ENCODE results near the gene SDCCAG8. TPM values are rescaled to one million over a fixed set of nuclear protein-coding genes. Genes with fewer than 3 reads are reported as not detected.

Gene SDCCAG8
- polyA plus RNA-seq, 3 donors: 33.2 to 34.4 (median 33.4) TPM

DNA sequence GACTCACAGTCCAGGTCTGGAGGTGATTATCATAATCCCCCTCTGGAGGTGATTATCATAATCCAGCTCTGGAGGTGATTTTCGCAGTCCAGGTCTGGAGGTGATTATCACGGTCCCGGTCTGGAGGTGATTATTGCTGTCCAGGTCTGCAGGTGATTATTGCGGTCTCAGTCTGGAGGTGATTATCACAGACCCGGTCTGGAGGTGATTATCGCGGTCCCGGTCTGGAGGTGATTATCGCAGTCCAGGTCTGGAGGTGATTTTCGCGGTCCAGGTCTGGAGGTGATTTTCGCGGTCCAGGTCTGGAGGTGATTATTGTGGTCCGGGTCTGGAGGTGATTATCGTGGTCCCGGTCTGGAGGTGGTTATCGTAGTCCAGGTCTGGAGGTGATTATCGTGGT lies 76.6 kb downstream of the SDCCAG8 start:
- Histone ChIP-seq H3K27me3 (ENCODE audit: control insufficient read depth in 2 of 2, insufficient read depth in 2 of 2, low read length in 2 of 2) (no peaks in the 10 kb centered on the region), H4K20me1 (ENCODE audit: insufficient read depth, low read length) (no peaks in the 10 kb centered on the region), H3K9ac (ENCODE audit: insufficient read depth, low read length, poor library complexity, severe bottlenecking) (no peak overlapping the region), H3K4me3 (replicated peaks in 1 of 3; ENCODE audit: low read depth in 2 of 3, low read length in 3 of 3) (no peak overlapping the region), H3K4me1 (ENCODE audit: control insufficient read depth in 1 of 2, insufficient read depth in 2 of 2, low read length in 2 of 2) (no peaks in the 10 kb centered on the region), H3K27ac (ENCODE audit: low read depth in 1 of 2, low read length in 2 of 2) (no peak overlapping the region), H2AFZ (ENCODE audit: insufficient read depth, low read depth, low read length, poor library complexity, severe bottlenecking) (no peak overlapping the region), H3K79me2 (ENCODE audit: insufficient read depth, low read length) (no peaks in the 10 kb centered on the region), H3K9me3 (replicated peaks in 1 of 2; ENCODE audit: control insufficient read depth in 1 of 2, insufficient read depth in 1 of 2, low read length in 2 of 2) (no peaks in the 10 kb centered on the region), H3K4me2 (replicated peaks; ENCODE audit: extremely low read depth, low read length, poor library complexity, severe bottlenecking) (no peak overlapping the region), H3K36me3 (replicated peaks in 1 of 2; ENCODE audit: control insufficient read depth in 1 of 2, insufficient read depth in 2 of 2, low read length in 2 of 2) (peaks cover 30 to 62% of the 10 kb centered on the region in 2 donors)
- DNase-seq: no peak
- Mint-ChIP-seq H3K27ac (no peak overlapping the region), H3K4me1 (peaks cover 8% of the 10 kb centered on the region), H3K4me3 (no peak overlapping the region), H3K27me3 (ENCODE audit: low read depth in 3 of 3) (peaks cover 0 to 4% (median 0%) of the 10 kb centered on the region in 3 donors), H3K9me3 (peaks cover 0 to 5% (median 1%) of the 10 kb centered on the region in 7 donors), H3K36me3 (peaks cover 54 to 60% of the 10 kb centered on the region in 2 donors)
- TF ChIP-seq, protein P1, sequence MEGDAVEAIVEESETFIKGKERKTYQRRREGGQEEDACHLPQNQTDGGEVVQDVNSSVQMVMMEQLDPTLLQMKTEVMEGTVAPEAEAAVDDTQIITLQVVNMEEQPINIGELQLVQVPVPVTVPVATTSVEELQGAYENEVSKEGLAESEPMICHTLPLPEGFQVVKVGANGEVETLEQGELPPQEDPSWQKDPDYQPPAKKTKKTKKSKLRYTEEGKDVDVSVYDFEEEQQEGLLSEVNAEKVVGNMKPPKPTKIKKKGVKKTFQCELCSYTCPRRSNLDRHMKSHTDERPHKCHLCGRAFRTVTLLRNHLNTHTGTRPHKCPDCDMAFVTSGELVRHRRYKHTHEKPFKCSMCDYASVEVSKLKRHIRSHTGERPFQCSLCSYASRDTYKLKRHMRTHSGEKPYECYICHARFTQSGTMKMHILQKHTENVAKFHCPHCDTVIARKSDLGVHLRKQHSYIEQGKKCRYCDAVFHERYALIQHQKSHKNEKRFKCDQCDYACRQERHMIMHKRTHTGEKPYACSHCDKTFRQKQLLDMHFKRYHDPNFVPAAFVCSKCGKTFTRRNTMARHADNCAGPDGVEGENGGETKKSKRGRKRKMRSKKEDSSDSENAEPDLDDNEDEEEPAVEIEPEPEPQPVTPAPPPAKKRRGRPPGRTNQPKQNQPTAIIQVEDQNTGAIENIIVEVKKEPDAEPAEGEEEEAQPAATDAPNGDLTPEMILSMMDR (IDR thresholded peaks at IDR 0.05): no peak
- intact Hi-C loops (cut with micrococcal nuclease): no loop called here
- 94% methylated on average over 13 of the region's 18 CpGs for WGBS (ENCODE audit: insufficient coverage)

DNA sequence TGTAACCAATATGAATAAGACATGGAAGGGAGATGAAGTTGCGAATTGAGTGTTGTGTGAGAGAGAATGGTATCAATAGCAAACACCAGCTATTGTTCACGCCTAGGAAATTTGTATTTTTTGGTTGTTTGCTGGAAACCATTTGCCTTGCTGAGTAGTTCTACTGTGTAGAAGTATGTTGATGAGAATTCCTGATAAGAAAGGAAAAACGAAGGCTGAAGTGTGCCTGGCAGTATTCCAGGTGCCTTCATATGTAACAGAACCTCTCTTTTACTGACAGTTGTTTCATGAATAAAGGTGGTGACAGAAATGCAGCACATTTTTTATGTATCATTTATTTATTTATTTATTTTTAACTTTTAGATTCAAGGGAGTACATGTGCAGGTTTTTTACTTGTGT lies 79.5 kb downstream of the SDCCAG8 start:
- intact Hi-C loops (cut with micrococcal nuclease): no loop called here
- WGBS (ENCODE audit: insufficient coverage): 100% methylated on average over 1 of the region's 3 CpGs
- Histone ChIP-seq H3K36me3 (replicated peaks in 1 of 2; ENCODE audit: control insufficient read depth in 1 of 2, insufficient read depth in 2 of 2, low read length in 2 of 2) (peaks cover 33 to 83% of the 10 kb centered on the region in 2 donors), H3K27me3 (ENCODE audit: control insufficient read depth in 2 of 2, insufficient read depth in 2 of 2, low read length in 2 of 2) (no peaks in the 10 kb centered on the region), H3K9me3 (replicated peaks in 1 of 2; ENCODE audit: control insufficient read depth in 1 of 2, insufficient read depth in 1 of 2, low read length in 2 of 2) (no peaks in the 10 kb centered on the region), H3K9ac (ENCODE audit: insufficient read depth, low read length, poor library complexity, severe bottlenecking) (no peak overlapping the region), H2AFZ (ENCODE audit: insufficient read depth, low read depth, low read length, poor library complexity, severe bottlenecking) (no peak overlapping the region), H3K4me1 (ENCODE audit: control insufficient read depth in 1 of 2, insufficient read depth in 2 of 2, low read length in 2 of 2) (no peaks in the 10 kb centered on the region), H3K79me2 (ENCODE audit: insufficient read depth, low read length) (no peaks in the 10 kb centered on the region), H3K4me3 (replicated peaks in 1 of 3; ENCODE audit: low read depth in 2 of 3, low read length in 3 of 3) (no peak overlapping the region), H4K20me1 (ENCODE audit: insufficient read depth, low read length) (no peaks in the 10 kb centered on the region), H3K27ac (ENCODE audit: low read depth in 1 of 2, low read length in 2 of 2) (no peak overlapping the region), H3K4me2 (replicated peaks; ENCODE audit: extremely low read depth, low read length, poor library complexity, severe bottlenecking) (no peak overlapping the region)
- Mint-ChIP-seq H3K4me3 (no peak overlapping the region), H3K9me3 (peaks cover 0 to 5% (median 1%) of the 10 kb centered on the region in 7 donors), H3K27ac (no peak overlapping the region), H3K36me3 (peaks cover 66 to 74% of the 10 kb centered on the region in 2 donors), H3K27me3 (ENCODE audit: low read depth in 3 of 3) (peaks cover 0 to 4% (median 0%) of the 10 kb centered on the region in 3 donors), H3K4me1 (peaks cover 8% of the 10 kb centered on the region)
- TF ChIP-seq, protein P1 (IDR thresholded peaks at IDR 0.05): no peak
- DNase-seq: no peak

All from CD14-positive monocyte (primary cell).